OCI-LY3 (cell line): ENCODE results near the gene PHACTR3.

Experiments
- H2AFZ ChIP-seq: fragments of 200-600, 300-600 bp; shearing (Covaris generic); 2 replicates; pipeline ENCODE4 v1.6.0; 2014; ENCODE audit warnings: antibody characterized with exemption, low read depth, low read length
- H3K27ac ChIP-seq: fragments of 200-600, 300-600 bp; sonication (generic); 2 replicates; pipeline ENCODE4 v1.5.1; 2014; ENCODE audit warnings: mild to moderate bottlenecking, low read length, moderate library complexity, mixed read lengths
- H3K27me3 ChIP-seq: fragments of 200-600, 300-600 bp; sonication (generic); 2 replicates; pipeline ENCODE4 v1.6.1; 2014; ENCODE audit warnings: low read depth, low read length, mixed read lengths
- H3K36me3 ChIP-seq: fragments of 200-600, 300-600 bp; sonication (generic); replicated peaks from 2 replicates; pipeline ENCODE3; 2014; ENCODE audit warnings: low read depth, low read length, mixed read lengths
- H3K4me1 ChIP-seq: fragments of 300-600, 200-600 bp; sonication (generic); 2 replicates; pipeline ENCODE4 v1.6.1; 2014; ENCODE audit warnings: low read length, mixed read lengths
- H3K4me2 ChIP-seq: fragments of 200-600, 300-600 bp; sonication (generic); 2 replicates; pipeline ENCODE4 v1.6.1; 2014; ENCODE audit warnings: low read length, mixed read lengths
- H3K4me3 ChIP-seq: fragments of 300-600, 200-600 bp; sonication (generic); 2 replicates; pipeline ENCODE4 v1.5.1; 2014; ENCODE audit warnings: antibody characterized with exemption, mild to moderate bottlenecking, low read length, moderate library complexity
- H3K79me2 ChIP-seq: fragments of 300-600, 200-600 bp; shearing (Covaris generic); 2 replicates; pipeline ENCODE4 v1.6.1; 2014; ENCODE audit warnings: mild to moderate bottlenecking, low read length, mixed read lengths
- H3K9ac ChIP-seq: fragments of 300-600, 200-600 bp; shearing (Covaris generic); 2 replicates; pipeline ENCODE4 v1.6.0; 2014; ENCODE audit warnings: mild to moderate bottlenecking, low read length, moderate library complexity
- H3K9me3 ChIP-seq: fragments of 200-600, 300-600 bp; shearing (Covaris generic); 2 replicates; pipeline ENCODE4 v1.6.1; 2014; ENCODE audit warnings: low read length, mixed read lengths; ENCODE audit not compliant: insufficient read depth
- H4K20me1 ChIP-seq: fragments of 200-600, 300-600 bp; sonication (generic); 2 replicates; pipeline ENCODE4 v1.6.1; 2016; ENCODE audit warnings: low read length, mixed read lengths; ENCODE audit not compliant: insufficient read depth
- EZH2phosphoT487 ChIP-seq: fragments of 200-600 bp; shearing (Covaris generic); IDR thresholded peaks from 2 replicates; pipeline ENCODE4 v1.6.1; 2018; ENCODE audit warnings: antibody characterized with exemption, mixed run types, low read depth
- TF ChIP-seq, protein P1 (sequence below): fragments of 200-600, 300-600 bp; sonication (generic); IDR thresholded peaks from 2 replicates; pipeline ENCODE4 v1.5.1; 2014; ENCODE audit warnings: antibody characterized with exemption, low read length, low read depth

The PHACTR3 gene

DNA sequence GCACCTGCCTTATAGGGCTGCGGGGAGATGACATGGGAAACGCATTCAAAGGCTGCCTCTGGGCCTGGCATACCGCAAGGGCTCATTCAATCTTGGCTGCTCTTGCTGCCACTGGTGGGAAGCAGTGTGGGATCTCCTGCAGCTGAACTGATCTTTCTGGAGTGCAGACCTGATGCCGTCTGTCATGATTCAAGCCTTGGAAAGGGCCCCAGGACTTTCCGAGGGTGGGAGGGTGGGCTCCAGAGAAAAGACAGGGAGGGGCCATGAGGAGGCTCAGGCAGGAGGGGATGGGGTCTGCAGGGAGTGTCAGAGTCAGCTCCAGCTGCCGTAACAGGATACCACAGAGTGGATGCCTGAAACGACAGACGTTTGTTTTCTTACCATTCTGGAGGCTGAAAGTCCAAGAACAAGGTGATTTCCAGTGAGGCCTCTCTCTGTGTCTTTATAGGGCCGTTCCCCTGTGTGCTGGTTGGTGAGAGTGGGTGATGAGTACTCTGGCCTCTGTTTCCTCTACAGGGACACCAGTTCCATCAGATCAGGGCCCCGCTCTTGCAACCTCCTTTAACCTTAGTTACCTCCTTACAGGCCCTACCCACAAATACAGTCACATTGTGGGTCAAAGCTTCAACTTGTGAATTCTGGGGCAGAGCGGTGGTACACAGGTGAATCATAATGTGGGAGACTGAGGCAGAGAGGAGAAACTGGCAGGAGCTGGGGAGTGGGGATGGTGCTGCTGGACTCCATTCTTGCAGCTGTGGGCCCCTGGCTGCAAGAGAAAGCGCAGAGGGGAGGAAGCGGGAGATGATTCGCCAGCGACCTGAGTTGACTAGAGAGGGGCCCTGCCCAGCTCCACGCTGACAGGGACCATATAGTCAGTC is 180.7 kb downstream of the PHACTR3 start:
- Histone ChIP-seq H3K79me2 (no peaks in the 10 kb centered on the region), H3K9ac (no peak overlapping the region), H3K4me1 (no peaks in the 10 kb centered on the region), H3K4me3 (no peak overlapping the region), H3K4me2 (no peak overlapping the region), H3K36me3 (no peaks in the 10 kb centered on the region), H3K27ac (no peak overlapping the region), H3K9me3 (no peaks in the 10 kb centered on the region), H3K27me3 (peaks cover 33% of the 10 kb centered on the region), H2AFZ (no peak overlapping the region), H4K20me1 (no peaks in the 10 kb centered on the region)
- TF ChIP-seq, protein P1, sequence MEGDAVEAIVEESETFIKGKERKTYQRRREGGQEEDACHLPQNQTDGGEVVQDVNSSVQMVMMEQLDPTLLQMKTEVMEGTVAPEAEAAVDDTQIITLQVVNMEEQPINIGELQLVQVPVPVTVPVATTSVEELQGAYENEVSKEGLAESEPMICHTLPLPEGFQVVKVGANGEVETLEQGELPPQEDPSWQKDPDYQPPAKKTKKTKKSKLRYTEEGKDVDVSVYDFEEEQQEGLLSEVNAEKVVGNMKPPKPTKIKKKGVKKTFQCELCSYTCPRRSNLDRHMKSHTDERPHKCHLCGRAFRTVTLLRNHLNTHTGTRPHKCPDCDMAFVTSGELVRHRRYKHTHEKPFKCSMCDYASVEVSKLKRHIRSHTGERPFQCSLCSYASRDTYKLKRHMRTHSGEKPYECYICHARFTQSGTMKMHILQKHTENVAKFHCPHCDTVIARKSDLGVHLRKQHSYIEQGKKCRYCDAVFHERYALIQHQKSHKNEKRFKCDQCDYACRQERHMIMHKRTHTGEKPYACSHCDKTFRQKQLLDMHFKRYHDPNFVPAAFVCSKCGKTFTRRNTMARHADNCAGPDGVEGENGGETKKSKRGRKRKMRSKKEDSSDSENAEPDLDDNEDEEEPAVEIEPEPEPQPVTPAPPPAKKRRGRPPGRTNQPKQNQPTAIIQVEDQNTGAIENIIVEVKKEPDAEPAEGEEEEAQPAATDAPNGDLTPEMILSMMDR = no peak
- no peak for TF ChIP-seq EZH2phosphoT487

DNA sequence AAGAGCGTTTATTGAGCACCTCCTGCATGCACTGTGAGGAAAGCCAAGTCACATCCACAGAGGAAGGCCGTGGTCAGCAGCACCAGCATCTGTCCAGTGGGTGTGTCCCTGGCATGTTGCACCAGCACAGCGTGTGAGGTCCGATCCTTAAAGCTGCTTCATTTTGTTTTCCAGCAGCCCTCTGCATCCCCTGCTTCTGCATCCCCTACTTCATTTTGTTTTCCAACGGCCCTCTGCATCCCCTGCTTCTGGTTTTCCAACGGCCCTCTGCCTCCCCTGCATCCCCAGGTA is 181.3 kb downstream of the PHACTR3 start:
- no peaks in the 10 kb centered on the region for H3K79me2 ChIP-seq
- peaks cover 38% of the 10 kb centered on the region for H3K27me3 ChIP-seq
- H4K20me1 ChIP-seq = no peaks in the 10 kb centered on the region
- no peak overlapping the region for H2AFZ ChIP-seq
- no peak overlapping the region for H3K27ac ChIP-seq
- no peaks in the 10 kb centered on the region for H3K36me3 ChIP-seq
- H3K9ac ChIP-seq = no peak overlapping the region
- no peak overlapping the region for H3K4me2 ChIP-seq
- no peak overlapping the region for H3K4me3 ChIP-seq
- TF ChIP-seq, protein P1 = no peak
- no peak for TF ChIP-seq EZH2phosphoT487
- no peaks in the 10 kb centered on the region for H3K4me1 ChIP-seq
- H3K9me3 ChIP-seq = no peaks in the 10 kb centered on the region

DNA sequence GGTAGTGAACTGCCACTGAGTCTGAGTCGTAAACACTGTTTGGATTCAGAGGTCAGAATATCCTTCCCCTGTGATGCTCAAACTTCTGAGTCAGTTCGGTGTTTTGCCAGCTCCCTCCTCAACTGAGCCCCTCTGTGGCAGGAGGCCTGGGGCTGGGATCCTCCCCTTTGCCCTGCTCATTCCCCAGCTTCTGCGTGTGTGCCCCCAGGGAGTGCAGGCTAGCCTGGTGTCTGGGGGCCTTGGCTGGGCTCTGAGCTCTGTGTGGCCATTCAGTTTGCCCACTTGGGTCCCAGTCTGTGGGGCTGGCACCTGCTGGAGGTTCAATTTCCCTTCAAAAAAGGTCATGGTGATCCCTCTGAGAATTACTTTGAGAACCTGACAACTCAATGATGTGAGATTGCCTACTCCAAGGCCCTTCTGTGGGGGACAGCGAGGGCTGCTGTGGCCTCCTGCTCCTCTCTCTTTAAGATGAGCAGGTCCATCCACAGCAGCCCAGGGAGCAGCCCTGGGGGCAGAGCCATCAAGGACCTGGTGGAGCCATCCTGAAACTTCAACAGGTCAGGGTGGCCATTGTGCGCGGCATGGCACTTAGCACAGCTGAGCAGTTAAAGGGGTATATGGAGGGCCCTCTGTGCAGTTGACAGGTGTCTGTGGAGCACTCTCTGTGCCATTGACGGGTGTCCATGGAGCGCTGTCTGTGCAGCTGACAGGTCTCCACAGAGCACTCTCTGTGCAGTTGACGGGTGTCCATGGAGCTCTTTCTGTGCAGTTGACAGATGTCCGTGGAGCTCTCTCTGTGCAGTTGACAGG is 181.9 kb downstream of the PHACTR3 start:
- H3K9me3 ChIP-seq = no peaks in the 10 kb centered on the region
- no peak overlapping the region for H2AFZ ChIP-seq
- peaks cover 44% of the 10 kb centered on the region for H3K27me3 ChIP-seq
- H3K4me1 ChIP-seq = no peaks in the 10 kb centered on the region
- no peak overlapping the region for H3K4me3 ChIP-seq
- H4K20me1 ChIP-seq = no peaks in the 10 kb centered on the region
- no peaks in the 10 kb centered on the region for H3K79me2 ChIP-seq
- H3K27ac ChIP-seq = no peak overlapping the region
- TF ChIP-seq, protein P1 = no peak
- TF ChIP-seq EZH2phosphoT487 = no peak
- no peak overlapping the region for H3K9ac ChIP-seq
- no peak overlapping the region for H3K4me2 ChIP-seq
- H3K36me3 ChIP-seq = no peaks in the 10 kb centered on the region

DNA sequence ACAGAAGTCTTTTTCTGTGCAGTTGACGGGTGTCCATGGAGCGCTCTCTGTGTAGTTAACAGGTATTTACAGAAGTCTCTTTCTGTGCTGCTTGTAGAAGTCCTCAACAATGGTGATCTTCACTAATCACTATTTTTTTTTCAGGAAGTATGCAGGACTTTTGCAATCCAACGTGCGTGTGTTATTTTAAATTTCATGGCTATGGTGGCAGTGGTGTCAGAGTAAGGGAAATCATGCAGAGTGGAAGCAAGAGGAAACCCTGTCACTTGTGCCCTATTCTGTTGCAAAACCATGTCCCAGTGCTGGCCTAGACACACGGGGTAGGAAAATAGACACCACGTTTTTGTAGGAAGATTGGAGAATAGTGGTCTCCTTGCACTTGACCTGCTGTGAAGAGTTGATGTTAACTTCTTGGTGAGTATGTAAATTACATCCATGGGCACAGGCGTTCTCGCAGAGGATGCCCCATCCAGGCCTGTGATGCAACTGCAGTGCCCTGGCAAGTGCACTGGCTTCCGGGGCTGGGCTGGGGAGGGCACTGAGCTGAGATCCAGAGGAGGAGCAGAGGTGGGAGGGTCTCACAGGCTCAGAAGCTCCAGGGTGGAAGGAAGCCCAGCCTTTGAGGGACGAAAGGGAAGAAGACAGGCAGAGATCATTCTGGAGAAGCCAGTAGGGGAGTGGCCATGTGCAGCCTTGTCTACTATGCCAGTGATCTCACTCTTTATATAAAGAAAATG is 182.6 kb downstream of the PHACTR3 start:
- Histone ChIP-seq H3K4me1 (no peaks in the 10 kb centered on the region), H4K20me1 (no peaks in the 10 kb centered on the region), H3K9ac (no peak overlapping the region), H3K36me3 (no peaks in the 10 kb centered on the region), H3K9me3 (no peaks in the 10 kb centered on the region), H3K27ac (no peak overlapping the region), H3K4me3 (no peak overlapping the region), H3K4me2 (no peak overlapping the region), H3K27me3 (peaks cover 45% of the 10 kb centered on the region), H3K79me2 (no peaks in the 10 kb centered on the region), H2AFZ (no peak overlapping the region)
- TF ChIP-seq EZH2phosphoT487 = no peak
- TF ChIP-seq, protein P1 = no peak
